ENCODE data around the gene SNX2.

The SNX2 gene

GRCh38 chr5:122831984-122832383, 57.1 kb downstream of the SNX2 start:
- Histone ChIP-seq H3K4me3 (replicated peaks; ENCODE audit: low read depth, low read length) (no peak overlapping the region), H3K27me3 (replicated peaks; ENCODE audit: control insufficient read depth, insufficient read depth, low read length) (no peaks in the 10 kb centered on the region), H3K36me3 (ENCODE audit: control insufficient read depth, insufficient read depth, low read length) (no peaks in the 10 kb centered on the region; the same call in 1 of the 2 replicates)
- DNase-seq (ENCODE audit: extremely low read depth, insufficient read length) = no peak
- TF ChIP-seq, protein P1, sequence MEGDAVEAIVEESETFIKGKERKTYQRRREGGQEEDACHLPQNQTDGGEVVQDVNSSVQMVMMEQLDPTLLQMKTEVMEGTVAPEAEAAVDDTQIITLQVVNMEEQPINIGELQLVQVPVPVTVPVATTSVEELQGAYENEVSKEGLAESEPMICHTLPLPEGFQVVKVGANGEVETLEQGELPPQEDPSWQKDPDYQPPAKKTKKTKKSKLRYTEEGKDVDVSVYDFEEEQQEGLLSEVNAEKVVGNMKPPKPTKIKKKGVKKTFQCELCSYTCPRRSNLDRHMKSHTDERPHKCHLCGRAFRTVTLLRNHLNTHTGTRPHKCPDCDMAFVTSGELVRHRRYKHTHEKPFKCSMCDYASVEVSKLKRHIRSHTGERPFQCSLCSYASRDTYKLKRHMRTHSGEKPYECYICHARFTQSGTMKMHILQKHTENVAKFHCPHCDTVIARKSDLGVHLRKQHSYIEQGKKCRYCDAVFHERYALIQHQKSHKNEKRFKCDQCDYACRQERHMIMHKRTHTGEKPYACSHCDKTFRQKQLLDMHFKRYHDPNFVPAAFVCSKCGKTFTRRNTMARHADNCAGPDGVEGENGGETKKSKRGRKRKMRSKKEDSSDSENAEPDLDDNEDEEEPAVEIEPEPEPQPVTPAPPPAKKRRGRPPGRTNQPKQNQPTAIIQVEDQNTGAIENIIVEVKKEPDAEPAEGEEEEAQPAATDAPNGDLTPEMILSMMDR (IDR thresholded peaks at IDR 0.05; ENCODE audit: insufficient read depth, low read length, poor library complexity, severe bottlenecking) = no peak

GRCh38 chr5:122835681-122836080, 60.8 kb downstream of the SNX2 start:
- TF ChIP-seq, protein P1 (IDR thresholded peaks at IDR 0.05; ENCODE audit: insufficient read depth, low read length, poor library complexity, severe bottlenecking) = no peak
- H3K4me3 ChIP-seq (replicated peaks; ENCODE audit: low read depth, low read length) = no peak overlapping the region
- DNase-seq (ENCODE audit: extremely low read depth, insufficient read length) = no peak
- H3K36me3 ChIP-seq (ENCODE audit: control insufficient read depth, insufficient read depth, low read length) = no peaks in the 10 kb centered on the region
- H3K27me3 ChIP-seq (replicated peaks; ENCODE audit: control insufficient read depth, insufficient read depth, low read length) = no peaks in the 10 kb centered on the region

DNA sequence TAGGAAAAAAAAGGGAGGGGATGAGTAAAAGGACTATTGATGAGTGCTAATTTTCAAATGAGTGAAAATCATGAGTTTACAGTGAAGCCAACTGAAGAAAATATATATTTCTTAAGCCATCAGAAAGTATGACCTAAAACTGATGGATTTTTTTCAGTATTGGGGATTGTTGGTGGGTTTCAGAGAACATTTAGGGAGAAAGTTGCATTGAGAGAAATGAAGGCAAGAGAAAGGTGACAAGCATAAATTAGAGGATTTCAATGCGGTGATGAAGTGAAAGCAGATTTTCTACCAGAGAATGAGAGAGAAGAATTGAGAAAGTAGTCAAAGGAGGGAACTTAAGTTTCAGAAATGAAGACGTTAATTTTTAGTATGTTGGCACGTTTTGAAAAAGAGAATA, 62.1 kb downstream of the SNX2 start:
- H3K4me3 ChIP-seq (replicated peaks; ENCODE audit: low read depth, low read length) = no peak overlapping the region
- H3K36me3 ChIP-seq (ENCODE audit: control insufficient read depth, insufficient read depth, low read length) = no peaks in the 10 kb centered on the region
- TF ChIP-seq, protein P1 (IDR thresholded peaks at IDR 0.05; ENCODE audit: insufficient read depth, low read length, poor library complexity, severe bottlenecking) = no peak
- H3K27me3 ChIP-seq (replicated peaks; ENCODE audit: control insufficient read depth, insufficient read depth, low read length) = no peaks in the 10 kb centered on the region
- no peak for DNase-seq (ENCODE audit: extremely low read depth, insufficient read length)

DNA sequence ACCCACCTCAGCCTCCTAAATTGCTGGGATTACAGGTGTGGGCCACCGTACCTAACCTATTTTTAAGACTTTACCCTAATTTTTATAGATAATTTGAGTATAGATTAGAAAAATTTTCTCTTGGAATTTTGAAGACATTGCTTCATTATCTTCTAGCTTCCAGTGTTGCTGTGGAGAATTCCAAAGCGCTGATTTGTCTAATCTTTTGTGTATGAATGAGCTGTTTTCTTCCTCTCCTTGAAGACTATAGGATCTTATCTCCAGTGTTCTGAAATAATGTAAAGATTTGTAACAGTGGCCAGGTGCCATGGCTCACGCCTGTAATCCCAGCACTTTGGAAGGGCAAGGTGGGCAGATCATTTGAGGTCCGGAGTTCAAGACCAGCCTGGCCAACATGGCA, 64.9 kb downstream of the SNX2 start:
- Histone ChIP-seq H3K4me3 (replicated peaks; ENCODE audit: low read depth, low read length) (no peak overlapping the region), H3K36me3 (ENCODE audit: control insufficient read depth, insufficient read depth, low read length) (no peaks in the 10 kb centered on the region), H3K27me3 (replicated peaks; ENCODE audit: control insufficient read depth, insufficient read depth, low read length) (no peaks in the 10 kb centered on the region)
- TF ChIP-seq, protein P1 (IDR thresholded peaks at IDR 0.05; ENCODE audit: insufficient read depth, low read length, poor library complexity, severe bottlenecking) = no peak
- DNase-seq (ENCODE audit: extremely low read depth, insufficient read length) = no peak

- H3K27me3 ChIP-seq (replicated peaks; ENCODE audit: control insufficient read depth, insufficient read depth, low read length) = no peaks in the 10 kb centered on the region
- TF ChIP-seq, protein P1 (IDR thresholded peaks at IDR 0.05; ENCODE audit: insufficient read depth, low read length, poor library complexity, severe bottlenecking) = no peak
- H3K4me3 ChIP-seq (replicated peaks; ENCODE audit: low read depth, low read length) = no peak overlapping the region
- DNase-seq (ENCODE audit: extremely low read depth, insufficient read length) = no peak
- no peaks in the 10 kb centered on the region for H3K36me3 ChIP-seq (ENCODE audit: control insufficient read depth, insufficient read depth, low read length)
Observed at GRCh38 chr5:122842016-122842580, 67.2 kb downstream of the SNX2 start.

Measured in GM06990 (cell line).